NCI-H187 (cell line): Measurements from ENCODE around the gene APOA4.

Experiments used
- DNase-seq, 2 experiments: peaks; one replicate each; lab custom pipeline; 2025; lab: John Stamatoyannopoulos, UW

Gene APOA4

DNA sequence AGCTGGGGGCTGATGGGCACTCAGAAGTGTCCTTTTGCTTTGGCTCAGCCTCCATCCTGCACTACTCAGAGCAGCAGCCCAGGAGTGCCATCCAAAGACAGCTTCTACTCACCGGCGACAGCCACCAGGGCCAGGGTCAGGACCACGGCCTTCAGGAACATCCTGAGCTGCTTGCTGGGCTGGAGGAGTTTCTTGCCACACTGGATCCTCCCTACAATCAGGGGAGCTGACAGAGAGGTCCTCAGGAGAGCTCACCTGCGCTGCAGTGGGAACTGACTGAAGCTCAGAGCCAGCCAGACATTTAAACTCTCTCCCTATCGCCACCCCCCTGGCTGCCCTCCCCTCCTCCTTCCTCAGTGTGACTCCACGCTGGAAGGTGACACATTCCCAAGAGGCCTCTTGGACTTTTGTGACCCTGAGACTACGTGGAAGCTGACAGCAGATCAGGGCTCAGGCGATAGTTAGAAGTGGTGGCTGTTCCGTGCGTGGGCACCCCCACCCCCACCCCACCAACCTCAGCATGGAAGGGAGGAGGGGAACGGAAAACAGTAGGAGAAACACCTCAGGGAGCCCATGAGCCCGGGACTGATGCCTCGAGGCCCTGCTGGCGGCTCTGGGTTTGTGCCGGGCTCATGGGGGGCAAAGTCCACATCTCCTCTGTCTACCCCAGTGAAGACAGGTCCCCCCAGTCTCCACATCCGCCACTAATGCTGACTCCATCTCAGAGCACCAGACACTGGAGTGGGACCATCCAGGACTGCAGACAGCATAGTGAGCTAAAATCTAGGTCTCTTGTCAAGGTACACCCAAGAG is at the start of gene APOA4:
Gene APOA4 (minus strand): TSS at position 274 of the 813 bp plus-strand sequence. CDS start 113 bp downstream, at position 161.
- no peak for DNase-seq

DNA sequence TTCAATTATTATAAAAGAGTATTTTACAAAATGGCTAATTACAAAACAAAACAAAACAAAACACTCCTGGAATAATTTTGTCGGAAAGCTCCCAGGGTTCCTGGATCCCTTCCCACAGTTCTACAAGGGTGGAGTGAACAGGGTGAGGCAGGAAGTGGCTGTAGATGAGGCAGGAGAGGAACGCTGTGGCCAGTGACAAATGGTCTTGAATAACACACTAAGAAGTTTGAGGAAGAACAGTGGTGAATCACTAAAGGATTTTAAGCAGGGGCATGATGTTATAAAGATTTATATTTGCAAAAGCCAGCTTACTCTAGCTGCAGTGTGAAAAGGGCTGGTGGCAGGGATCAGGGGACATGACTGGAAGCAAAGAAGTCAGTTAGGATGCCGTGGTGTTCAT is 48.1 kb upstream of the APOA4 start:
- no peak for DNase-seq

DNA sequence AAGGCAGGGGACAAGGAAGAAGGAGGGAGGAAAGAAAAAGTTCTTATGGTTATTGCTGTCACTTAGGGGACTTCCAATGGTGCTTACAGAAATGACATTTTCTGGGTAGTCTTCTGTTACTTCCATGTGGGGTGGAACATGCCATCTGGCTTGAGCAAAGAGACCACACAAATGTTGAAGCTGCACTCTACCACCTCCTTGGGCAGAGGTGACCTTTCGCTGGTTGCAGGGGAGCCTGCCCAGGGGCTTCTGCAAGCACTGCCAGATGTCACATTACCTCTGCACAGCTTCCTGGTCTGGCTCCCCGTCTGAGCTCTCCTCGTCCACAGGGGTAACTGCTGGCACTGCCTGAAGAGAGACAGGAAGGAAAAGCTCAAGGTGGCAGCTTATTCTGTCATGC is 47.0 kb upstream of the APOA4 start:
- no peak for DNase-seq

DNA sequence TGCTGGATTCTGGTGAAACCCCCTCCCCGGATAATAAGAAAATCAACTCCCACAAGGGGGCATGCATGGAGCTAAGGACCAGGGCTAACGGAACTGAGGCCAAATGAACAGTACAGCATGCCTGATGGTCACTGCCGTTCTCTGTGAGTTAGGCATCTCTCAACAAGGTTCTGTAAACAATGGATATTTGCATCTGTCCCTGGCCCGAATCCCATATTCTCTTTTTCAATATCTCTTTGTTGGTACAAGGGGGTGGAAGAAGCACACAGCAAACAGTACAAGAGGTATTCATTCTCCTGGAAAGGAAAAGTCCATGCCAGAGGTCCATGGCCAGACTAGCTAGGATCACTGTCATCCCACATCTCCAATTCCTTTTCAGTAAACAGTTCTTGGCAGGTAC is 46.5 kb upstream of the APOA4 start:
- DNase-seq = no peak

DNA sequence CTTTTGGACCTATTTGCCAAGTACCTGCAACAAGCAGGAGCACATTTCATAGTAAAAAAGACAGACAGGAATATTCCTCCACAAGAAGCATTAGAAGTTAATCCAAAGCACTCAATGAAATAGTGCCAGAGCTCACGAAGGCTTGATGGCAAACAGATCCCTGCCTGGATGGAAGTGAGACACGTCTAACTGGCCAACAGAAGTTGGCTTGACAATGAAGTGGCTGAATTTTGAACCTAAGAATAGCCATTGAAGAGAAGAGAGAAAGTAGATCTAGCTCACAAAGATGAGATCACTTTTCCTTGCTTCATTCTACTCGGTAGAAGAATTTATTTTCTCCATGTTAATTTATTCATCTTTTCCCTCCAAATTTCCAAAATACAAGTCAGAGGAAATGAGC is 45.0 kb upstream of the APOA4 start:
- DNase-seq = no peak

DNA sequence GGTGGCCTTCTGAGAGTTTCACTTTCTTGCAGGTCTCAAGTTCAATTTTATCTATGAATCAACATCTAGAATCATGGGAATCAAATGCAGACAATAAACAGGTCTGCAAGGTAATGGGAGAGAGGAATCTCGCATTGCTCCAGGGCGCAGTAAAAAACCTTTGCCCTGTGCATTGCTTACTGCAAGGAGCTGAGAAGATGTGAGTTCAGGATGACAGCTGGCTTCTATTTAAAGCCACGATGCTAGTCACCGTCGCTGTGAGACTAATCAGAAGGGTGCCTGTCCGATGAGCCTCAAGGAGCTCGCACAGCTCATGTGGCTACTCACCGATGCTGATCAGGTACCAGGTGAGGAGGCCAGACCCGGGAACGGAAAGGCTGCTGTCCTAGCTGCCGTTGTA is 44.5 kb upstream of the APOA4 start:
- DNase-seq = no peak

DNA sequence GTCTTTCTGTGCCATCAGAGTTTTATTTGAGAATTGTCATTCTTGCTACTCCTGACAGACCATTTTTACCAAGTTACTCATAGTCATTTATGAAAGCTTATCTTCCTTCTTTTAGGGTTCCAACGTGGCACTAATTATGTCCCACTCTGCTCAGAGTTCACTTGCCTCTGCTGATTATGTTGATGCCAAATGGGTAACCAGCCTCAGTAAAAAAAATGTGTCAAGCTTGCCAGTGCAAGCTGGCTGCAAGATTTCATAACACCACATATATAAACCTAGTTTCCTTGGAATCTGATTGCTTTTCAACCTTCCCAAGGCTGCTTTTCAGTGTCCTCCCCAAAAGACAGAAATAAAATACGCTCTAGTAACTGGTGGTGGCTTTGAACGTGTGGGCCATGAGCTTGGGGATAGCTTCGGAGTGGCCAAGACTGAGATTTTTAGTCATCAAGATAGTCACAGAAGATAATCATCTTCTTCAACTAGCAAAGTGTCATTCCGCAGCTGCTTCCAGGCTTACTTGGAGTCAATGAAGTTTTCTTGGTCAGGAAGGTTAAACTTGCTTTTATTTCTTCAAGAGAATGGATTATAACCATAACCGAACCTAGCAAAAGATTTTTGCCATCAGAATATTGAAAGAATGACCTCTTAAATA is 43.8 kb upstream of the APOA4 start:
- no peak for DNase-seq

DNA sequence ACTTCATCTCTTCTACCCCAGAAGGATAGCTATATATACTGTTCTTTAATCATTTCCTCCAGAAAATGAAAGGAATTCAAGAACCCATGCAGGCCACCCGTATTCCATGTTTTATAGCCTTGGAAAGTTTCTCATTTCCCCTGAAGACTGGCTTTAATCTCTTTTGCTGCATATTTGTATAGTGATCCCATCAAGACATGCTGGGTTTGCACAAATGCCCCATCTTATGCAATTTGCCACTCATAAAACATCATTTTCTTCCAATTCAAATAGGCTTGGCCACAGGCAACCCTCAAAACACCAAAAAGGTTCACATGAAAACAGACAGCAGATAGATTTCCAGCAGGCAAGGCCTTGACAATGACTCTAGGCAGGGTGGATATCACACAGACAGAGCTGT is 42.6 kb upstream of the APOA4 start:
- DNase-seq = no peak

DNA sequence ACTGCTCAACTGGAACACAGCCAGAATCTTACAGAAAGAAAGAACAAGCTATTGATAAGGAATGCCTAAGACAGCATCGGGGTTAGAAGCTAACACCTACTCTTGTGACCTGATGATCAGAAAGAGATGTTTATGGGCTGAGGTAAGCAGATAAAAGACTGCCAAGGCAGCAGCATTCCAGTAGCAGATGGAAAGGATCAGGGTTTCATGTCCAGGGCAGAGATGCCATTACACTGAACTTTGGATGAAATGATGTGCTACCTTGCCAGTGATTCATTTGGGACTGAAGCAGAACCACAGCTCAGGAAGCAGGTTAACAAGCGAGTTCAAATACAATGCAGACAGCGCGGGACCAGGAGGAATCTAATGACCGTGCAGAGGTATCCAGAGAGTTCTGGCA is 41.4 kb upstream of the APOA4 start:
- no peak for DNase-seq

DNA sequence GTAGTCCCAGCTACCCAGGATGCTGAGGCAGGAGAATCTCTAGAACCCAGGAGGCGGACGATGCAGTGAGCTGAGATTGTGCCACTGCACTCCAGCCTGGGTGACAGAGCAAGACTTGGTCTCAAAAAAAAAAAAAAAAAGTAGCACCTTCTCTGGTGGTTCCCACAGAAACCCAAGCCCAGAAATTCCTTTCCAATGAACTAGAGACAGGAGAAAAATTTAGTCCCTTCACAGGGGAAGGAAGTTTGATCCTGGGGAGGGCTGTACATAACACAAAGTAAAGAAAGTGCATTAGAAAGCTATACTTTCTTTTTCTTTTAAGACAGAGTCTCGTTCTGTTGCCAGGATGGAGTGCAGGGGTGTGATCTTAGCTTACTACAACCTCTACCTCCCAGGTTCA is 39.8 kb upstream of the APOA4 start:
- no peak for DNase-seq

DNA sequence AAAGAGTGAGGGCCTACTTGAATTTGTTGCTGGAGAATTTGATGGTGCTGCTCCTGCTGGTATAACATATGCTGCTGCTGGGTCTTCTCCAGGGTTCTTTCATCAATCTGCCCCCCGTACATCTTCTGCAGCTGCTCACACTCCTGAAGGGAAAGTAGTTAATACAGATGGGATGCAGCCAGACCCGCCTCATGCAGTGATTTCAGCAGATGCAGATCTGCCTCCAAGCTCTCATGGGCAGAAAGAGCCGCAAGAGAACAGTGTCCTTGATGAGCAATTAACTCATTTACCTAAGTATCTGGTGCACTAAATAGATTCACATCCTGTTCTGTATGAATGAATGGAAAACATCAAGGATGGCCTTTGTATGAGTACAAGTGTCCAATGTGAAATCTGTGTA is 39.1 kb upstream of the APOA4 start:
- DNase-seq = no peak

DNA sequence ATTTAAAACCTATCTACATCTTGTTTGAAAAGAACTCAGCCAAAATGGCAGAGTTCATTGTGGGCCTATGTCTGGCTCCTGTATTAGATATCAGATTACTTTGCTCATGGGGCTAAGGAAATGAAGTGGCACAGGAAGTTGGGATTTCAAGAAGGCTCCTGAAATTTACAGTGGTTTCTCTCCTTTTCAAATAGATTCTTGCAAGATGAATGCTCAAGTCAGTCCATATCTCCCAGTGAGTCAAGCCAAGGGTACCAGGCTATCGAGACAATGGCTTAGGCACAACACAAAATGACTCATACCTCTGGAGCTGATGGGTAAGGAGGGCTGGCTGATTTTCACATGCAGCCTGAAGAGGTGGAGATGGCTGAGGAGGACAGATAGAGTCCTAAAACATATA is 38.4 kb upstream of the APOA4 start:
- no peak for DNase-seq

DNA sequence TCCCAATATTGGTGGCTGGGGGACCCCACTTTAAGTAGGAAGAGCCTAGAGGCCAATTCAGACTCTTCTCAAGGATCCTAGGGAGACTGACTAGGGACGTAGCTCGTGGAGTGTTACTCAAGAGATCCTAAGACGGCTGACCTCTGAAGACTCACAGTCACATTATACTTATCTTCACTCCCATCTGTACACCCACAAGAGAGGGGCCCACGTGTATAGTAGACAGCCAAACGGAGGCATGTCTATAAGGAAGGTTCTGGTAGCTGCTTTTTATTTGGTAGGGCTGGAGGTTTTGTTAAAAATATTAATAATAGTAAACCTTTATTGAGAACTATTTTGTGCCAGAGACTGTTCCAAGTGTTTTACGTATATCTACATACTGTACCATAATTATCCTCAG is 37.2 kb upstream of the APOA4 start:
- DNase-seq = no peak

DNA sequence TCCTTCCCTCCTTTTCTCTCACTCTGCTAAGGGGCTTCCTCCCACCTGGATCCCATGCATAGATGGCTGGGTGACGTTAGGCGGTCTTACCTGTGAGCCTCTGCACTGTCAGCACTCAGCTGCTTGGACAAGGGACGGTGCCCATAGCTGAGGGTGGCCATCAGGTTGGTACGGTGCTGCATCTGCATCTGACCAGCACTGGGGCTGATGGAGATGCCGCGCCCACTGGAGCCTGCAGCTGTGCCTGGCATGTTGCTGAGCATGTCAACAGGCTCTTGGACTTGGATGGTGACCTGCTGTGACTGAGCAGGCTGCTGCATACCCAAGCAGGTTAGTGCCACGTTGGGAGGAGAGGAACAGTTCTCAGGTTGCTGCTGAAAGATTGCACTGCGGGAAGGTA is 36.1 kb upstream of the APOA4 start:
- DNase-seq = no peak

DNA sequence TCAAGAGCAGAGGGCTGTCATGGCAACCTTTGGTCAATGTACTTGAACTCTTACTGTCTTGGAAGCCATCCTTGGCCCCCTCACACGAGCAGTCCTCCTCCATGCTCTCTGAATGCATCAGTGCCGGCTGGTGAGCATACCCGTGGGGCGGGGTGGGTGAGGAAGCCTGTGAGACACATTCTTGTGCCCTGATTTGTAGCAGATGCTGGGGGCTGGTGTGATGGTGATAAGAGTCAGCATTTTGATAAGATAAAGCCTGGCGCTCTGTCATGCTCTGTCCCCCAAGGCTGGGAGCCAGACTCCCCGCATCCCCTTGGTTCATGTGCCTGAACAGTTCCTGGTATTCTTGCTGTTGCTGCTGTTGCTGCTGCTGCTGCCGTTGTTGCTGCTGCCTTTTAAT is 34.8 kb upstream of the APOA4 start:
- no peak for DNase-seq

DNA sequence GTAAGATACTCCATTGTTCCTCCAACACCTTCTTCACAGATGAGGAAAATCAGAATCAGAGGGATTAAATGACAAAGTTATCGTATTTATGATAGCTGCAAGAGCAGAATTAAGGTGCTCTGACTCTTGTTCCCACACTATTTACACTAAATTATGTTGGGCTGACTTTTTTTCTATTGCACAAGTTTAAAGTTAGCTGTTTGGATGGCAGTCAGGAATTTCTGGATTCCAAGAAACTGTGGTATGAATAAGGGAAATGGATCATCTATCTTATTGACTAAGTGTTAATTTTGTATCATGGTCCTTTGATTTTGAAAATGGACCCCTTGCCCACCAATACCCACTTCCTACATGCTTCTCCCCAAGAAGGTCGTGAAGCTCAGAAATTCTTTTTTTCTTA is 34.2 kb upstream of the APOA4 start:
- no peak for DNase-seq

DNA sequence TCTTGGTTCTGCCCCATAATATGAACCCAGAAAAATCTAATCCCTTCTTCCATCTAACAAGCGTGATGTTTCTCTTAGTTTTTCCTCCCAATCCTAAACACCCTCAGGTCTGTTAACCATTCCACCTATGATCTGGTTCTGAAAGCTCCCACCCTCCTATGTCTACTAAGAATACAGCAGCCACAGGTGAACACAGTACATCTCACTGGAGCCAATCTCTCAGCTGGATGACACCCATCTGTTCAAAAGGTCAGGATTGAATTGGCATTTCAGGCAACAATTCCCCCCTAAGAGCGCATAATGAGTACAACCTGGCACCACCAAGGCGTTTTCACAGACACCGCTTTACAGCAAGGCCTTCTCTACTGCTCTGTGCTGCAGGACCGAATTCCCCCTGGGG is 33.3 kb upstream of the APOA4 start:
- no peak for DNase-seq

DNA sequence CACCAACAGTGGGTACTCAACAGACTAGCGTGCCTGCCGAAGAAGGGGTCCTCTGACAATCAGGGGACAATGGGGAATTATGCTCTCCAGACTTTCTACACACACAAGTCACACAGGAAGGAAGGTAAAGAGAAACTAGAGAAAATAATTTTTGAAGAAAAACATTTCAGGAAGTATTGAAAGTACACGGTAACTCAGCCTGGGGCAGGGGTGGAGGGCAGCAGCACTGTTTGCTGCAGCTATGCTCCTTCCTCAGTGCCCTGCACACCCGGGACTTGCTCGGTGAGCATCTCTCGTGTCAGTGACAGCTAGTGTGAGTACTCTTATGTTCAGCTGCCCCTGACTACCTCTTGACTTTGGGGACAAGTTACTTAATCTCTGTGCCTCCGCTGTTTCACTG is 32.3 kb upstream of the APOA4 start:
- no peak for DNase-seq

DNA sequence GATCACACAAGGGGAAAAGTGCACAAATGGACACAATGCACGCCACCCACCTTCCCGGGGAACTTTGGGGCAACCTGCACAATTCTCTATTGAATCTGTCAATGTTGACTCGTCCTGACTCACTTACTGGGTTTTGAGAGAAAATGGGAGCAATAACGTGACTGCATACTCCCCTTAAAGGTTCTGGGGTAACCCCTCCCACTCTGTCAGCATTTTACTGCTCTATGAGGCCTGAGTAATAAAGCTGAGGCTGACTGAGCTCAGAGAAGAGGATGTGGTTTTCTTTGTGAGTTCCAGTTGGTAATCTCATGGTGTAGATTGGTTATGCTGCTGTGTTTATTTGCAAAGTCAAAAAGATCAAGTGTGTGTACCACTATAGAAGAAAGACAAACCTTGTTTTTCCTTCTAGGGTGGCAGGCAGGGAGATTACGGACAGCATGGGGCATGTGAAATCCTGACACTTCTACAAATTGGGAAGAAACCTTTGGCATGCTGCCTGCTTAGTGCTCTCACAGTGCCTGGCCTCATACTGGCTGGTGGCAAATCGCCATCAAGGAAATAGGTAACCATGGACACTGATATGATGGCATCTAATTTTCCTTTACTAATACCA is 30.5 kb upstream of the APOA4 start:
- DNase-seq = no peak

DNA sequence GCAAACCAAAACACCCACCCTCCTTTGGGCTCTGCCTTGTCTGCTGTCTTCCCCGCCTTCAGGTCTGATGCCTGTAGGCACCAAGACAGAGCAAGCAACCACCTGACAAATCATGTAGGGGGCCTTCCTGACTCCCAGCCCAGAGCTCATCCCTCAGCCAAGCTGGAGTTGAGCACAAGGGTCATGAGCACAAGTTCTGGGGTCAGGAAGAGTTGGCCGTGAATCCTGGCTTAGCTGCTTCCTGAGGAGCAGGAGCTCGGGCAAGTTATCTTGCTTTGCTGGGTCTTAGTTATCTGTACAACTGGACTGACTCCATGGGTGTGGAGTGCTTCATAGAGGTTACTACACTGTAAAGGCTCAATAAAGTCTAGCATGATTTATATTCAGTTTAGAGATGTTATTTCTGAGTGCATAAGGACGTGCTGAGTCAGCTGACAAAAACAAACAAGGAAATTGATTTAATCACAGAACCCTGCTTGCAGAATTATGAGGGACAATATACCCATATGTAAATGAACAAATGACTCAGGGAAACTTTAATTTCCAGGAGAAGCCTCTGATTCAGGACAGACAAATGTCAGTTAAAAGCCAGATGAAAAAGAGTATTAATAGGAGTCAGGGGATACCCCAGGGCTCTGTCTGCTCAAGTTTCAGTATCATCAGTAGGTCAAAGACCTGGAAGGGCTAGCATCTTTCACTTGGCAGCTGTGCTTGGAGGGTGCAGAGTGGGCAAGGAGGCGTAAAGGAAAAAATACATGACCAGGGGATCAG is 29.3 kb upstream of the APOA4 start:
- no peak for DNase-seq

DNA sequence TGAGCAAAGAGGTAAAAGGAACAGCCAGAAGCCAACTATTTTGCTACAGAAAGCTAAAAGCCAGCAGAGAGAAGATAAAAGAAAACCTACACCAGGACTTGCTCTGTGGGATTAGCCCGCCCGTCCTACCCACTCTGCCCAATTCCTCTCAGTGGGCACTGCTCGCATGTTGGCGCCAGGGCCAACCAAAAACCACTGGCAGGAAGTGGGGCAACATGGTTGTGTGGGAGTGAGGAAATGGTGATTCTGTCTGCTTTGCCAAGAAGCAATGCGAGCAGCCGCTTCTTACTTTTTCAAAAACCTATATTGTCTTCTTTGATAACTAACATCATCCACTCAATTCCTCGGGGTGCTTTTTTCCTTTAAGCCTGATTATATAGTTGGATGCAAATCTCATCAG is 28.5 kb upstream of the APOA4 start:
- DNase-seq = no peak

DNA sequence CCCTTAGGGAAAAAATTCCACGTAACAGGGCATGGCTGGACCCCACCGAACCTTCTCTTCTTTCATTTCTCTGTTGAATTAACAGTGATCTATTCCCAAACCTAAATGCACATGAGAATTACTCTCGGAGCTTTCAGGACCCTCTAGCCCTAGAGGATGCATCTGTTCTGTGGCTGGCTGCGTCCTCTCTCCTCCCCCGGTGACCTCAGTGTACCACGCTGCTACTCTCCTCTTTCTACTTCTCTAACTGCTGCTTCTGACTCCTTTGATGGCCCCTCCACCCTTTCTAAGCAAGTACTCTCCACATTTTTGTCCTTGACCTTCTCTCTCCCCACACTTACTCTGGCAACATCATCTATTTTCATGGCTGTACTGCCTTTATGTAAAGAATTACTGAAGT is 26.4 kb upstream of the APOA4 start:
- DNase-seq = no peak

DNA sequence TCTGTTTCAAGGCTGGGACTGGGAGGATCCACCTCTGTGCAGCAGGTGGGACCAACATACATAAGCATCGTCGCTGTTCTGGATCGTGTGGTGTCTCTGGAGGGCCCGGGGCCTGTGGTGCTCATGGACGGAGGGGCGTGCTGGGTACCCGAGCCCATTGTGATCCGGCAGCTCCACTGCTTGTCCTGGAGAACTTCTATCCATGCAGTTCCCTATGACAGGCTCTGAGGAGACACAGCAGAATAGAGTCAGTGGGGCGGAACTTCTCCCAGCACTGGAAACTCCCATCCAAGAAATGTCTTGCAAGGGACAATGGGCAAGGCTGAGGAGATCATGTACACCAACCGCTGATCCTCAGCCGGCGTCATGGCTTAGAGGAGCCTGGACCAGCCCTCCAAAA is 26.0 kb upstream of the APOA4 start:
- DNase-seq = no peak
